Measurements from ENCODE around the gene KIF25. TPM values are rescaled to one million over a fixed set of nuclear protein-coding genes. Genes with fewer than 3 reads are reported as not detected.

KIF25 gene
- total RNA-seq, 1 donor from 2014 or later, result not detected

- Mint-ChIP-seq H3K27me3 (ENCODE audit: unreplicated experiment) (no peaks in the 10 kb centered on the region), H3K4me3 (ENCODE audit: unreplicated experiment) (no peak overlapping the region), H3K4me1 (ENCODE audit: unreplicated experiment) (peaks cover 5% of the 10 kb centered on the region), H3K27ac (ENCODE audit: unreplicated experiment) (no peak overlapping the region), H3K9me3 (ENCODE audit: unreplicated experiment) (no peaks in the 10 kb centered on the region), H3K36me3 (ENCODE audit: low read depth, unreplicated experiment) (no peaks in the 10 kb centered on the region)
- TF ChIP-seq, protein P1, sequence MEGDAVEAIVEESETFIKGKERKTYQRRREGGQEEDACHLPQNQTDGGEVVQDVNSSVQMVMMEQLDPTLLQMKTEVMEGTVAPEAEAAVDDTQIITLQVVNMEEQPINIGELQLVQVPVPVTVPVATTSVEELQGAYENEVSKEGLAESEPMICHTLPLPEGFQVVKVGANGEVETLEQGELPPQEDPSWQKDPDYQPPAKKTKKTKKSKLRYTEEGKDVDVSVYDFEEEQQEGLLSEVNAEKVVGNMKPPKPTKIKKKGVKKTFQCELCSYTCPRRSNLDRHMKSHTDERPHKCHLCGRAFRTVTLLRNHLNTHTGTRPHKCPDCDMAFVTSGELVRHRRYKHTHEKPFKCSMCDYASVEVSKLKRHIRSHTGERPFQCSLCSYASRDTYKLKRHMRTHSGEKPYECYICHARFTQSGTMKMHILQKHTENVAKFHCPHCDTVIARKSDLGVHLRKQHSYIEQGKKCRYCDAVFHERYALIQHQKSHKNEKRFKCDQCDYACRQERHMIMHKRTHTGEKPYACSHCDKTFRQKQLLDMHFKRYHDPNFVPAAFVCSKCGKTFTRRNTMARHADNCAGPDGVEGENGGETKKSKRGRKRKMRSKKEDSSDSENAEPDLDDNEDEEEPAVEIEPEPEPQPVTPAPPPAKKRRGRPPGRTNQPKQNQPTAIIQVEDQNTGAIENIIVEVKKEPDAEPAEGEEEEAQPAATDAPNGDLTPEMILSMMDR (IDR thresholded peaks at IDR 0.05; ENCODE audit: unreplicated experiment), result no peak
- DNase-seq (ENCODE audit: low spot score), result no peak
These were observed 28.6 kb downstream of the KIF25 start for GRCh38 chr6:168025831-168026710.

- no peak overlapping the region for H3K27ac Mint-ChIP-seq (ENCODE audit: unreplicated experiment)
- H3K4me3 Mint-ChIP-seq (ENCODE audit: unreplicated experiment), result no peak overlapping the region
- TF ChIP-seq, protein P1 (IDR thresholded peaks at IDR 0.05; ENCODE audit: unreplicated experiment), result no peak
These were observed 29.5 kb downstream of the KIF25 start for GRCh38 chr6:168026925-168027324.

GRCh38 chr6:168027521-168027920 lies 30.1 kb downstream of the KIF25 start:
- Mint-ChIP-seq H3K4me1 (ENCODE audit: unreplicated experiment) (peaks cover 17% of the 10 kb centered on the region), H3K9me3 (ENCODE audit: unreplicated experiment) (no peaks in the 10 kb centered on the region), H3K4me3 (ENCODE audit: unreplicated experiment) (no peak overlapping the region), H3K27me3 (ENCODE audit: unreplicated experiment) (no peaks in the 10 kb centered on the region), H3K27ac (ENCODE audit: unreplicated experiment) (no peak overlapping the region), H3K36me3 (ENCODE audit: low read depth, unreplicated experiment) (no peaks in the 10 kb centered on the region)
- TF ChIP-seq, protein P1 (IDR thresholded peaks at IDR 0.05; ENCODE audit: unreplicated experiment), result no peak
- no peak for DNase-seq (ENCODE audit: low spot score)

More at GRCh38 chr6:168026925-168027324, 29.5 kb downstream of the KIF25 start:
- Mint-ChIP-seq H3K4me1 (ENCODE audit: unreplicated experiment) (peaks cover 14% of the 10 kb centered on the region), H3K36me3 (ENCODE audit: low read depth, unreplicated experiment) (no peaks in the 10 kb centered on the region), H3K27me3 (ENCODE audit: unreplicated experiment) (no peaks in the 10 kb centered on the region), H3K9me3 (ENCODE audit: unreplicated experiment) (no peaks in the 10 kb centered on the region)
- DNase-seq (ENCODE audit: low spot score), result no peak

DNA sequence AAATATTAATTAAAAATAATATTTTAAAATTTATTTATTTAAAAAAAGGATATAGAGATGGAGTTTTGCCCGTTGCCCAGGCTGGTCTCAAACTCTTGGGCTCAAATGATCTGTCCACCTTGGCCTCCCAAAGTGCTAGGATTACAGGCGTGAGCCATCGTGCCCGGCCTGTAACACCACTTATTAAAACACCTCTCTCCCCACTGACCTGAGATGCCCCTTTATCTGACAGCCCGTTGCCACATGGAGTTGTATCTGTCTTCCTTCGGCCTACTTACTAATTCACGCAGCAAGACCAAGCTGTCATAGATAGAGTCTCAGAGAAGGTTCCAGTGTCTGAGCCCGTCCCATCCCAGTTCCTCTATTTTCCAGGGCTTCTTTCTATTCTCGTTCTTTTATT lies 30.7 kb downstream of the KIF25 start:
- Mint-ChIP-seq H3K9me3 (ENCODE audit: unreplicated experiment) (no peaks in the 10 kb centered on the region), H3K27me3 (ENCODE audit: unreplicated experiment) (no peaks in the 10 kb centered on the region), H3K27ac (ENCODE audit: unreplicated experiment) (no peak overlapping the region)

More for the DNA sequence above, 30.7 kb downstream of the KIF25 start:
- H3K4me3 Mint-ChIP-seq (ENCODE audit: unreplicated experiment), result no peak overlapping the region
- DNase-seq (ENCODE audit: low spot score), result no peak
- TF ChIP-seq, protein P1 (IDR thresholded peaks at IDR 0.05; ENCODE audit: unreplicated experiment), result no peak
- H3K4me1 Mint-ChIP-seq (ENCODE audit: unreplicated experiment), result peaks cover 17% of the 10 kb centered on the region
- H3K36me3 Mint-ChIP-seq (ENCODE audit: low read depth, unreplicated experiment), result no peaks in the 10 kb centered on the region

Measured in endothelial cell (in vitro differentiated cells).